ENCODE results near the gene PARD3B.

PARD3B gene

DNA sequence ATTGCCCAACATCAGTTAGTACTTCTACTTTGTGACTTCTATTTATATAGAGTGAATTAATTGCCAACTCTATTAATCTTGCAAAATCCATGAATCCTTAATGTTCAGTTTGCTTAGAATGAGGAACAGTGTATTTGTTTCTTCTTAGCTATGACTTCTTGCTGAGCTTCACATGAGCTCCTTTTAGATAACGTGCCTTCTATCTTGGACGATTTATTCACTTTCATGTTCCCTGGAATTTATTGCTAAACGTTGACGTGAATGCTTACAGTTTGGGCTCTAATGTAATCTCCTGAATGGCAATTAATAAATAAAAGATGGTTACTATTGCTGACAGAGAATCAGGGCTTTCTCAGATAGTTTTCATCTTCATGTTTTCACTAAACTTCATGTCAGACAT lies 752.6 kb downstream of the PARD3B start:
- DNase-seq = no peak

DNA sequence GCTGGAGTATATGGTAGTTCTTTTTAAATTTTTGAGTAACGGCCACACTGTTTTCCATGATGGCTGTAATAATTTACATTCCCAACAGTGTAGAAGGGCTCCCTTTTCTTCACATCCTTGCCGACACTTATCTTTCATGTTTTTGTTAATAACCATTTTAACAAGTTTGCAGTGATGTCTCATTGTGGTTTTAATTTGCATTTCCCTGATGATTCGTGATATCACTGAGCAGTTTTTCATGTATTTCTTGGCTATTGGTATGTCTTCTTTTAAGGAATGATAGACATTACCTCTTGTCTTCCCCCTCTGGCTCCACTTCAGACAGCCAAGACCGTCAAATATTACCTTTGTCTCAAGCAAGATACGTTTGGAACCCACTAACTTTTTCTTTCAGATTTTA lies 765.9 kb downstream of the PARD3B start:
- DNase-seq = no peak

DNA sequence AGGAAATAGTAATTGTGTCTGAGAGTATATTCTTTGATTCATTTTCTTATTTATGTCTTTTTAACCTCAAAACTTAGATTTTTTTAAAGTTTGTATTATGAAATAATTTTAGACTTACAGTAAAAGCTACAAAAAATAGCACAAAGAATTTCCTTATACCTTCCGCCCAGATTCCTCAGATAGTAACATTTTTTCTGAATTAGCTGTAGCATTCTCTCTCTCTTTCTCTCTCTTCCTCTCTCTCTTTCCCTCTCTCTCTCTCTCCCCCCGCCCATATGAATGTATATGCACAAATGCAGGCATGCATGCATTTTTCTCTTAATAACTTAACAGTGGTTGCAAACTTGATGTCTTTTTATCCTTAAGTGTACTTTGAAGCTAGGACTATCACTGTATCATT lies 776.0 kb downstream of the PARD3B start:
- DNase-seq = no peak

DNA sequence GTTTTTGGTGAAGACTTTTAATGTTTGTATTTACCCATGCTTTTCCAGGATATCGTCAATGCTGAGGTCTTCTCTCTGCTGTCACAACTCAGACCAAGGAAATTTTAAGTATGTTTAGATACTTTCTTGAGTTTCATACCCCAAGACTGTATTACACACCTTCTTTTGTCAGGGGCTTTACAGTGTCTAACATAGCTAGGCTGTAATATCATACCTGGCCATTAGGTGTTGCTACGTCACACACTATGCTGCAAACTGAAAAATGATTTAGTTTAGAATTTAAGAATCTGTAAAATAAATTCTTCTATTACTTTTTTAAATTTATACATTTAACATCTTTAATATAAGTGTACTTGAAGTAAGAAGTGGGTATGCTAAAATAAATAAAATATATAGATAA lies 778.7 kb downstream of the PARD3B start:
- DNase-seq = no peak

DNA sequence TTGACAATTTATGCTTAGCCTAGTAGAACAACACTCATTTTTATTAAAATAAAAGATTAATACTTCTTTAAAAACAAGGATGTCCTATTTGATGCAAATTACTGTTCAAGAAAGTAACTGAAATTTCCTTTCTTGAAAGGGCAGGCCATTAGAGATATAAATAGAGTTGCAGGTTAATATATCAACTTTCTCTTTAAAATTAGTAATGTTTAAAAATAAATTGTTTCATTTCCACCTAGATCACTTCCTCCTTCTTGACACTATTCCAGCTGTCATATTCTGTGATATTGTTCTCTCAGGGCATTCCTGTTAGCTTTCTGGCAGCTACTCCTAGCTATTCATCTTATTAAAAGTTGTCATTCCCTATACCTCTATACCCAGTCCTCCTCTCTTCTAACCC lies 779.1 kb downstream of the PARD3B start:
- DNase-seq = no peak

DNA sequence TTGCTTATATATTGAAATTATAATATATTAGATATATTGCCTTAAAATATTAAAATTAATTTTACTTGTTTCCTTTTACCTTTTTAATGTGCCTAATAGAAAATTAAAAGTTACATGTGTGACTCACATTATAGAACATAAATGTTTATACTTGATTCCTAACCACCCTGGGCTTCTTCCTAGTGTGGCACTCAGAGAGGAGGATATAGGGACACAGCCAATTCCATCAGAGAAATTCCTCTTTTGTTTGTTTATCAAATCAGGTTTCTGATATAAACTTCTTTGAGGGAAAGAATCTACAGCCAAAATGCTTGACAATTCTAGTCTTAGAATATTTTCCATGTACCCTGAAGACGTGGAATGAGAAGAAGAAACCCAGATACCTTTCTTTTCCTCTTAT lies 788.1 kb downstream of the PARD3B start:
- no peak for DNase-seq

DNA sequence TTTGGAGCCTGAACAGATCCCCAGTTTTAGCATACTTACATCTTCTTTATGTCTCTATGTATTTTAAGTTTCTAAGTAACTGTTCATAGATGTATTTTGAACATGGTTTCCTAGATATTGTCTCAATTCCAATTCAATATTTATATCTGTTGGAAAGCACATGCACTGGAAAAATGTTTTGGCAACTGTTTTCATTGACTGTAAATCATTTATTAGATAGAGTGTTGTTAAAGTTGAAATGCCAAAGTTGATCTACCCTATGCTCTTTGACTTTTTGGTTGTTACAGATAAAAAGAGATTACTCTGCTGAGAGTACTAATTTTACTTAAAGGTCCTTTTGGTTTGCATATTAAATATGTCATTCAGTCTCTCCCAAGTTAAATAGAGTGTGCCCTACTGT lies 792.0 kb downstream of the PARD3B start:
- DNase-seq = no peak

- no peak for DNase-seq
Measured at GRCh38 chr2:205338156-205338555, 792.9 kb downstream of the PARD3B start.

DNA sequence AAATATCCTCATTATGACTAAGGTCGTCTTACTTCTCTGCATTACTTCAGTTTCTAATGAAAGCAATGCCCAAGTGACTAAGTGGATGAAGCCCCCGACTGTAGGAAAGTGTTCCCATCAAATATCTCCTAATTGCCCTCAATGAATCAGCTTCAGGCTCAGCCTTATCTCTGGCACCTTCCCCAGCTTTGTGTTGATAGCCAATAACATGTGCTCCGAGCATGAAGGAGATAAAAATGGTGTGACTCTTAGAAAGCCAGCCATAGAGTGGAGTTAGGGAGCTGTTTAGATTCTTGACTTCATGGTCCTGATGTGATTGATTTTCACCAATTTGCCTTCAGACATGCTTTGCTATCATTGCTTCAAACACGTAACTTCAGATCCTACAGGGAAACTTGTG lies 797.8 kb downstream of the PARD3B start:
- no peak for DNase-seq

- no peak for DNase-seq
Measured at GRCh38 chr2:205346649-205347048, 801.4 kb downstream of the PARD3B start.

- no peak for DNase-seq
Measured at GRCh38 chr2:205347899-205348298, 802.6 kb downstream of the PARD3B start.

DNA sequence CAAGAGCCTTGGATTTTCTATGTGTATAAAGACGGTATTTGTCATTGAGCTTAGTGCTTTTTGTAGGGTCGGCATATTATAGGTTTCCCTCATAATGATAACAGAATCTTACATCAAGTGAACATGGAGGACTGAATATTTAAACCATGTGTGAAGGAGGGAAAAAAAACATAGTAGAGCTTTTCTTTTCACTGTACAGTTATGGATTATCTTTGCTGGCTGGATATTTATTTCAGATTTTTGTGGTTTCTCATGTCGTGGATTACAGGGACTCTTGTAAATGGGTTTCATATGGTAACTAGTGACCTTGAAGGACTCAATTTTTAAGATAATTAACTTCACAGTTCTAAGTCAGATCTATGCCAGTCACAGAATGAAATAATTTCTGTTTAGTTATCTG lies 806.8 kb downstream of the PARD3B start:
- DNase-seq = no peak

- DNase-seq = no peak
Measured at GRCh38 chr2:205352593-205352992, 807.3 kb downstream of the PARD3B start.

DNA sequence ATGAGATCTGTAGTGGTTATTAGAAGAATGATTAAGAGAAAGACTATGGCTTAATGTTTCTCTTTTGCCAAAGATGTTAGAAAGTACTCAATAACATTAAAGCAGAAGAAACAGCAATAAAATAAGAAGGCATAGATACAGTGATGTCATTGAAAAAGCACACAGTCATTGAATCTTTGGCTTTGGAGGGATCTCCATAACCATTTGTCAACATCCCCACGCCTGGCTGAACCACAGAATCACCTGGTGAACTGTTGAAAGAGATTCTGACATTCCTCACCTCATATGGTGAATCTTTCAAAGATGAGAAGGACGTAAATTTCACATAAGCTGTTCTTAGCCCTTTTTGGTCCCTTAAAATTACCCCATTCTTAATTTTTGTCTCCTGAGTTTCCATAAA lies 812.5 kb downstream of the PARD3B start:
- no peak for DNase-seq

GRCh38 chr2:205358351-205358815 lies 813.1 kb downstream of the PARD3B start:
- DNase-seq = no peak

DNA sequence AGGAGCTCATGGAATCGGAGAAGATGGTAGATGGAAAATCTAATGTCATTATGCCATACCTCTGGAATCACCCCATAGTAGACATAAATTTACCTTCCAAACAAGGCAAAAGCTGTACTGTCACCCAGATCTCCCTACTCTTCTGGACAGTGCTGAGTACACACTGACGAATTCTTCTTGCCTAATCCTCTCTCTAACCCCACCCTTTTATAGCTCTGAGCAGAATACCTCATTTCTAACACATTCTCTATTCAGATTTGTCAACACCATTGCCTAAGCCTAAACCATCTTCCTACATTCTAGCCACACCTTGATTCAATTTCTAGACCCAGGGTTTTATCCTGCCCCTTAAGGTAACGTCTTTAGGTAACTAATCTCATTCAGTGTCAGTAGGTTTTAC lies 816.0 kb downstream of the PARD3B start:
- DNase-seq = no peak

DNA sequence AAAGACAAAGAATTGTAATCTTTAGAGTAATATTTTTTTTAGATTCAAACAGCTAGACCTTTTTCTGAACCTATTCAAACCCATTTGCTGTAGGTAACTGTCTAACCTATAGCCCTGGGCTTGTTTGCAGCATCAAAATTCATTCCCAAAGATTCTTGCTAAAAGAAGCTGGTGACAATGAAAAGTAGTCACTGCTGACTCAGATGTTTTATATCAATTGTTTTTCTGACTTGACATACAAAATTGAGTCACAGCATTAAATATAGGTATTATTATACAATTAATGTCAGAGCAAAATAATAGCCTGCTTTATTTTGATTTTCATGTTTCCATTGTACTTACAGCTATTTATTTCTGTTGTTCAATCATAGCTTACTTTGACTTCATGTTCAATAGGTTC lies 816.7 kb downstream of the PARD3B start:
- DNase-seq = no peak

- DNase-seq = peak; percentile 3
Measured at GRCh38 chr2:205364261-205364660, 819.0 kb downstream of the PARD3B start.

DNA sequence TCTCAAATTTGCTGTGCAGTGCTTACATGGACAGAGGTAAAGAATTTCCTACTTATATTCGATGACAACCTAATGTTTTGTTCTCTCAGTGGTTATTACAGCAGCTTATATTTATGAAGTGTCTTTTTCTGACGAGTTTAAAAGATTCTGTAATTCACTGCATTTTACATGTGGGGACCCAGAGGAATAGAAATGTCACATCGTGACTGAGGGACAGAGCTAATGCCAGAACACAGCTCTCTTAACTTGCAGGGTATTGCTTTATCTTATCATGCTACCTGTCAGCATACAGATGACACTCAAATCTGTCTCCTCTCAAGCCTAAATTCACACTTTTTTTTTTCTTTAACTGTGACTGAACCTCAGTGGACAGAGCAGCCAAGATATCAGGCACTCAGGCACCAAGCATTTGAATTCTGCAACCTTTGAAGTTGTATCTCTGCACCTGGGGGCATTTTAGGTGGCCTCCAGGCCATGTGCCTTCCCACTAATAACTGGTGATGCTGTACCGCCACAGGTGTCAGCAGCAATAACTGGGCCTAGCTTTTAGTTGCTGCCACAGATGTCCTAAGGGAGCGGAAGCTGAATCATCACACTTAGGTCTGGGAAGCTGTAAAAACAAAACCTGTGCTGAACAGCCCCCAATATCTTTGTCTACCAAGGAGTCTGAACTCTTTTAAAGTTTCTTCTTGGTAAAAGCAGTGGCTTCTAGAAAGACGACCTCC lies 821.2 kb downstream of the PARD3B start:
- DNase-seq = no peak

GRCh38 chr2:205367331-205367935 lies 822.2 kb downstream of the PARD3B start:
- no peak for DNase-seq

DNA sequence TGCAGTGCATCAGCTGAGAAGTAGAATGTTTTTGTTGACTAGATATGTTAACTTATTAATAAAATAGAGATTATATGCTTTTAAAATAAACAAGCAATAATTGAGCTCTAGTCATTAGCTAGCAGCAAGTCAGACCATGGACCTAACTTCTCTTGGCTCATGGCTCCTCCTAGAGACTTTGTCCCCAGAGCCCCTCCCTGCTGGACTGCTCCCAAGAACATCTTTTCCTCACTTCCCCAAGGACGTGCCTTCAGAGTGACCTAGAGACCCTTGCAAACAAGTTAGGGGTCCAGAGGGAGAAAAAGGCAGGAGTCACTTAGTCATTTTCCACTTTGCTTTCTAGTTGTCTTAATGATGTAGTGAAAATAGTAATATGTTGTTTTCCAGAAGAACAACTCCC lies 824.5 kb downstream of the PARD3B start:
- DNase-seq = no peak

- DNase-seq = no peak
Measured at GRCh38 chr2:205370726-205371125, 825.5 kb downstream of the PARD3B start.

GRCh38 chr2:205372141-205372540 lies 826.9 kb downstream of the PARD3B start:
- peak; percentile 65 for DNase-seq

DNA sequence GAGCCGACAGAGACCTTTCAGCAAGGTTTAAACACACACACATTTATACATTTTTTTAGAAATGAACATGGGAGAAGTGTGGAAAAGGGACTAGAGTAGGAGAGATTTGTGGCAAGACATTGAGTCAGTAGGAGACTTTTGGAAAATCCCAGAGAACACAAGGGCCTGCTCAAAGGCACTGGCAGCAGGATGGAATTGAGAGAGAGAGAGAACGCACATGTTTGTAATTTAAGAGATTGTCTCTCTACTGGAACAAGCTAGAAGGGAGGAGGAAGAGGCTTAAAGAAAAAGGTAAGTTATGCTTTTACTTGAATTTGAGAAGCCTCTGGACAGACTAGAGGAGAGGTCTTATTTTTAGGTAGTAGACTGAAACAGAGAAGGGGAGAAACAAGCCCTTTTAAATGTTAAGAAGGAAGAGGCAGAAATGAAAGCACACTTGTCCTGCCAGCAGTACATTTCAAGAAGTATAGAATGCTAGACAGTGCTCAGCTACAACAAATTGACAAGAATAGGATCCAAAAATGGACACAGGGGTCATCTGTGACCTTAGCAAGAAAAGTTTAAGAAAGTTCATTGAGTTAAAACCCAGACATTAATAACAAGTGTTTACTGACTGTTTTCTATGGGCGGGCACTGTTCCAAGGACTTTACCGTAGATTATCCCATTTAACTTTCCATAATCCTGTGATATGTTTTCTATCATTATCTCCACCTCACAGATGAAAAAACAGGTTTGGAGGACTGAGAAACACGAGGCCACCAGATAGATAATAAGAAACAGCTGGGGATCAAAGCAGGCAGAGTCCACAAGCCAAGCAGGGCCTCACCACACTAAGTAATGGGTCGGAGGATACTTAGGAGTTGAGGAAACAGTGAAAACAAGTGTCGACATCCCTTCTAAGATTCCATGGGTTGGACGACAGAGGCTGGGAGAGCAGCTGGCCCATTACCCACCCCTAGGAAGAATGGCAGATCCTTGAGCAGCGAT lies 830.5 kb downstream of the PARD3B start:
- DNase-seq = no peak

Measured in NCI-H526 treated with DMSO at 0.1 percent for 48 hours (cell line).